Measurements from ENCODE around the gene ARHGAP40.

DNA sequence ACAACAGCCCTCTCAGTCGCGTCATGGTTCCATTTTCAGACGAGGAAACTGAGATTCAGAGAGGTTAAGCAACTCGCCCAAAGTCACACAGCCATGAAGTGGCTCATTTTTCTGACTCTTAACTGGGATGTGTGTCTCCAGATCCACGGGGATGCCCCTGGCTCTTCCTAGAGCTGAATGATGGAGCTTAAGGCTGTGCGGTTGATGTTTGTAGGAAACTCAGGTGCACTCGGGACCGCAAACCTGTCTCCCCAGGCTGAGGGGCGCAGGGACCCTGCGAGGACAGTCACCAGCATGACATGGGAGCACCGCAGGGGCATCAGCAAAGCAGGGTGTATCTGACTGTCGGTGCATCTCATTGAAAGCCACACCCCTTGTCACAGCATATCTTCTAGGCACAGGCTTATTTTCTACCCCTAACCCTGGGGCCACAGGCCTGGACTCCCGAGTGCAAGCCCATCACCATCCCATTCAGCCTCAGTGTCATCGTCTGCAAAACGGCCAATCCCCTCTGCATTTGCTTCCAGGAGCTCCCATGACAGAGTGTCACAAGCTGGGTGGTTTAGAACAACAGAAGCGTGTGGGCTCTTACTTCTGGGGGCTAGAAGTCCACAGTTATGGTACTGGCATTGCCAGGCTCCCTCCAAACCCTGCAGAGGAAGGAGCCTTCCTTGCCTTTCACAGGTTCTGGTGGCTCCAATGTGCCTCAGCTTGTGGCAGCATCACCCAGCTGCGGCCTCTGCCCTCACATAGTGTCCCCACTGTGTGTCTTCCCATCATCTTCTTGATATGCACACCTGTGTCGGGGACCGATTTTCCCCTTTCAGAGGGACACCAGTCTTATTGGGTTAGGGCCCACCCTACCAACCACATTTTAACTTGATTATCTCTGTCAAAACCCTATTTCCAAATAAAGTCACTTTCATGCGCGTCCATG lies 9.9 kb upstream of the ARHGAP40 start:
- TF ChIP-seq CTCF (tag by site-specific recombination; IDR thresholded peaks at IDR 0.05) (no peak), ZNF132 (tag by site-specific recombination; IDR thresholded peaks at IDR 0.05; ENCODE audit: borderline replicate concordance) (no peak), TCF7L2 (IDR thresholded peaks at IDR 0.05; ENCODE audit: borderline replicate concordance, low read depth, low read length) (no peak), REST (tag by site-specific recombination; IDR thresholded peaks at IDR 0.05) (no peak), ZNF335 (tag by site-specific recombination; conservative IDR thresholded peaks at IDR 0.05) (no peak), ZNF239 (tag by site-specific recombination; IDR thresholded peaks at IDR 0.05) (no peak), ZNF629 (tag by site-specific recombination; IDR thresholded peaks at IDR 0.05) (no peak), ZNF660 (tag by site-specific recombination; IDR thresholded peaks at IDR 0.05) (no peak), KLF16 (tag by site-specific recombination; IDR thresholded peaks at IDR 0.05) (no peak), ZNF311 (tag by site-specific recombination; IDR thresholded peaks at IDR 0.05; ENCODE audit: borderline replicate concordance) (no peak), ZNF398 (tag by site-specific recombination; IDR thresholded peaks at IDR 0.05) (no peak), ZNF792 (tag by site-specific recombination; IDR thresholded peaks at IDR 0.05) (no peak)
